ENCODE results near the gene ACP1. TPM values are rescaled to one million over a fixed set of nuclear protein-coding genes. Genes with fewer than 3 reads are reported as not detected.
A peak's percentile ranks its signal among the peaks of the same experiment; 100 is the strongest.

ACP1 gene
- total RNA-seq, 1 donor from 2014 or later, result 57.9 TPM

GRCh38 chr2:246489-247144 lies 18.1 kb upstream of the ACP1 start:
- TF ChIP-seq POLR2A (IDR thresholded peaks at IDR 0.05) (no peak), POLR2AphosphoS5 (IDR thresholded peaks at IDR 0.05; ENCODE audit: insufficient read depth in 1 of 2, low read depth in 1 of 2) (no peak), CTCF (IDR thresholded peaks at IDR 0.05) (peak in 1 of 3 experiments; percentile 34)
- intact Hi-C loops (cut with DNase I), result loop anchor here (5.0 kb wide), 1 partner anchor 386 kb away; no protein-coding TSS in a partner anchor
- no peaks in the 10 kb centered on the region for H3K4me1 ChIP-seq

DNA sequence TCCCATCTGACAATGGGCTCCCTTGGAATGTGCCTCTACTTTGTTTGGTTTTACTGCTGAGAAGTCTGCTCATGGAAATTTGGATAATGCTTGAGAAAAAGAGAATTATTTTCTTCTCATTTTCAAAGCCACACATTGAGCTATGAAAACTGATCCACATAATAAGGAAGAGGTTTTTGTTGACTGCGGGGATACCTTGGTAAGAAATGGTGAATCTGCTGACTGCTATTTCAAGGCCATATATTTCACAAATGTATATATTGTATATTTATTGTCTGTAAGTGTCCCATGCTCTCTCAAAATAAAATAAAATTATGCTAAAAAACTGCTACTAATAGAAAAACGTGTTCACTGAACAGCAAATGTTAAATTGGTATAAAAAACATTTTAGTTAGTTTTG lies 16.0 kb upstream of the ACP1 start:
- intact Hi-C loops (cut with DNase I), result loop anchor here (5.0 kb wide), 1 partner anchor 384 kb away; no protein-coding TSS in a partner anchor
- Histone ChIP-seq H3K27ac (no peak overlapping the region), H3K27me3 (no peaks in the 10 kb centered on the region), H3K36me3 (peaks cover 0 to 29% of the 10 kb centered on the region in 2 donors), H3K4me3 (no peak overlapping the region), H3K9me3 (no peaks in the 10 kb centered on the region), H3K4me1 (no peaks in the 10 kb centered on the region)
- TF ChIP-seq CTCF (IDR thresholded peaks at IDR 0.05), result no peak
- no peak for DNase-seq (ENCODE audit: extremely low spot score in 2 of 2)

More at GRCh38 chr2:246489-247144, 18.1 kb upstream of the ACP1 start:
- Histone ChIP-seq H3K36me3 (peaks cover 0 to 32% of the 10 kb centered on the region in 2 donors), H3K27me3 (no peaks in the 10 kb centered on the region), H3K9me3 (no peaks in the 10 kb centered on the region), H3K27ac (no peak overlapping the region), H3K4me3 (no peak overlapping the region)
- no peak for DNase-seq (ENCODE audit: extremely low spot score in 2 of 2)

DNA sequence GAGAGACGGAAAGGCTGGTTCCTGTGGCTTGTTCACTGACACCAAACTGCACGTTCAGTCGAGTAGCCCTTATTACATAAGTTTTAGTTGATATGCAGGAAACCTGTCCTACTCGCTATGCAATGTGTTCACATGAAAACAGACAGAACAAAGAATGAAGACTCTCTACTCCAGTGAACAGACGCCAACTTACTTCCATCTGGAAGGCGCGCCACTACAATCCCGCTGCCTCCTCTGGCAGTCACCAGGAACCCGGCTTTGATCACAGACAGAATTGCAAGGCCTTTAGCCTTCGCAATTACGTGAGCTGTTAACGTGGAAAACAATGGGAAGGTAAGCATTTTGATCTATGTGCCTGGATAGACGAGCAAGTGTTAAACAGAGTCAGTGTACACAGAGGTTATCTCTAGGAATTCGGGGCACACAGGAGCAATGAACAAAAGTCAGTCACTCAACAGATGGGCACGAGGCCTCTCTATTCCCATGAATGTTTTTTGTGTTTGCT lies 15.2 kb upstream of the ACP1 start:
- Histone ChIP-seq H3K4me1 (no peaks in the 10 kb centered on the region), H3K9me3 (no peaks in the 10 kb centered on the region), H3K27ac (no peak overlapping the region), H3K36me3 (peaks cover 0 to 20% of the 10 kb centered on the region in 2 donors), H3K4me3 (no peak overlapping the region), H3K27me3 (no peaks in the 10 kb centered on the region)
- TF ChIP-seq POLR2AphosphoS5 (IDR thresholded peaks at IDR 0.05; ENCODE audit: insufficient read depth in 1 of 2, low read depth in 1 of 2) (no peak), CTCF (IDR thresholded peaks at IDR 0.05) (no peak), POLR2A (IDR thresholded peaks at IDR 0.05) (no peak)
- DNase-seq (ENCODE audit: extremely low spot score in 2 of 2), result no peak
- intact Hi-C loops (cut with DNase I), result loop anchor here (5.0 kb wide), 1 partner anchor 383 kb away; no protein-coding TSS in a partner anchor

DNA sequence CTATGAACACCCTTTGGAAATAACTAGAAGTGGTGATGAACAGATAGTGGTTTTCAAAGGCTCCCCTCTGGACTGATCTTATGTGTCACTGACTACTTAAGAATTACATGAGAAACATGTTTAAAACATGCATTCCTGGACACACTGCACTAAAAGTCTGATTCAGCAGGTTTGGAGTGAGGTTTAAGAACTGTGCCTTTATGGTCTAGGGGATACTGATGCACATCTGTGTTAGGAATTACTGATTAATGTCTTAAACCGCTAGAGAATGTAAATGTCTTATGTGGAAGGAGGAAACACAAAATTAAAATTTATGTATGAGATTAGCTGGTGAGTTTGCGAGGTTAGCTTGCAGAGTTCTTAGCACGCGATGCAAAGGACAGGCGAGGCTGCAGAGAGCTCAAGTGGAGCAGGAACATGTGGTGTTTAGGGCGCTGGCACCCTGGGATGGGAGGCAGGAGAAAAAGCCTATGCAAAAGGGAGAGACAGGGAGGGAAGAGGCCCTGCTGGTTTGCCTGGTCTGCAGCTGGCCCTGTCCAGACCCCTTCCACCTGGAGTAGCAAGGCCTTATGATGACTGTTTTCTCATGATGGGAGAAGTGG lies 12.6 kb upstream of the ACP1 start:
- intact Hi-C loops (cut with DNase I), result no loop called here
- H3K36me3 ChIP-seq, result peaks cover 0 to 20% of the 10 kb centered on the region in 2 donors
- TF ChIP-seq POLR2AphosphoS5 (IDR thresholded peaks at IDR 0.05; ENCODE audit: insufficient read depth in 1 of 2, low read depth in 1 of 2) (no peak), POLR2A (IDR thresholded peaks at IDR 0.05) (no peak), CTCF (IDR thresholded peaks at IDR 0.05) (no peak)
- H3K4me1 ChIP-seq, result no peaks in the 10 kb centered on the region
- H3K4me3 ChIP-seq, result no peak overlapping the region
- H3K27me3 ChIP-seq, result no peaks in the 10 kb centered on the region
- no peak for DNase-seq (ENCODE audit: extremely low spot score in 2 of 2)
- H3K9me3 ChIP-seq, result no peaks in the 10 kb centered on the region
- no peak overlapping the region for H3K27ac ChIP-seq

DNA sequence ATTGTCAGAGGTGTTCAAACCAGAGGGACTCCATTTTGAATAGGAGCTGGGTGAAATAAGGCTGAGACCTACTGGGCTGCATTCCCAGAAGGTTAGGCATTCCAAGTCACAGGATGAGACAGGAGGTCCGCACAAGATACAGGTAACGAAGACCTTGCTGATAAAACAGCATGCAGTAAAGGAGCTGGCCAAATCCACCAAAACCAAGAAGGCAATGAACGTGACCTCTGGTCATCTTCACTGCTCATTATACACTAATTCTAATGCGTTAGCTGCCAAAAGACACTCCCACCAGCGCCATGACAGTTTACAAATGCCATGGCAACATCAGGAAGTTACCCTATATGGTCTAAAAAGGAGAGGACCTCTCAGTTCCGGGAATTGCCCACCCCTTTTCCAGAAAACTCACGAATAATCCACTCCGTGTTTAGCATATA lies 11.5 kb upstream of the ACP1 start:
- Histone ChIP-seq H3K9me3 (no peaks in the 10 kb centered on the region), H3K36me3 (peaks cover 0 to 20% of the 10 kb centered on the region in 2 donors), H3K27me3 (no peaks in the 10 kb centered on the region), H3K4me3 (no peak overlapping the region), H3K27ac (no peak overlapping the region), H3K4me1 (no peaks in the 10 kb centered on the region)
- DNase-seq (ENCODE audit: extremely low spot score in 2 of 2), result no peak
- intact Hi-C loops (cut with DNase I), result no loop called here
- TF ChIP-seq POLR2AphosphoS5 (IDR thresholded peaks at IDR 0.05; ENCODE audit: insufficient read depth in 1 of 2, low read depth in 1 of 2), result no peak
- no peak for TF ChIP-seq POLR2A (IDR thresholded peaks at IDR 0.05)
- no peak for TF ChIP-seq CTCF (IDR thresholded peaks at IDR 0.05)
